AG09319 (cell line): ENCODE data around the gene MED23.

Experiments
- DNase-seq: peaks from one replicate; pipeline ENCODE4 v3.0.0-alpha.2; 2010; ENCODE audit warnings: low read depth; ENCODE audit errors: extremely low read depth
- CTCF ChIP-seq: IDR thresholded peaks from 2 replicates; pipeline ENCODE4 v1.5.1; 2011; ENCODE audit warnings: low read depth, mild to moderate bottlenecking, inconsistent platforms, low read length, moderate library complexity

MED23 gene

GRCh38 chr6:131641554-131641953, 13.5 kb upstream of the MED23 start:
- no peak for DNase-seq
- no peak for TF ChIP-seq CTCF

- no peak for DNase-seq
- no peak for TF ChIP-seq CTCF
These were observed 12.5 kb upstream of the MED23 start for GRCh38 chr6:131640576-131640975.

GRCh38 chr6:131640100-131640499, 12.1 kb upstream of the MED23 start:
- DNase-seq, result no peak
- TF ChIP-seq CTCF, result no peak

- no peak for TF ChIP-seq CTCF
- DNase-seq, result no peak
These were observed 10.0 kb upstream of the MED23 start for GRCh38 chr6:131638013-131638412.

- no peak for DNase-seq
- no peak for TF ChIP-seq CTCF
These were observed 9.1 kb upstream of the MED23 start, which contains the start of gene ENPP3 for GRCh38 chr6:131636880-131637792. Gene ENPP3, plus strand, starts transcription at chr6:131637302. Its CDS starts 83 bp downstream, at chr6:131637385.

- DNase-seq, result no peak
- TF ChIP-seq CTCF, result no peak
These were observed 7.6 kb upstream of the MED23 start for GRCh38 chr6:131635384-131636340.
